GM12878 (cell line): ENCODE data around the gene ARHGAP26.

Source experiments
- CHD1 ChIP-seq: IDR thresholded peaks from 2 replicates; pipeline ENCODE4 v1.6.1; 2012; ENCODE audit warnings: low read depth, low read length, improper control_type of control experiment
- CTCF ChIP-seq, 3 experiments: IDR thresholded peaks in 2 of 3; conservative IDR thresholded peaks in 1 of 3; 2 replicates each; pipeline ENCODE4 v1.5.1; 2011; ENCODE audit warnings: low read depth in 3 of 3, low read length in 3 of 3, mild to moderate bottlenecking in 3 of 3, control low read depth in 2 of 3, moderate library complexity in 2 of 3, inconsistent platforms in 1 of 3, mixed read lengths in 1 of 3; ENCODE audit not compliant: control insufficient read depth in 2 of 3, insufficient read depth in 1 of 3; ENCODE audit errors: extremely low read depth in 1 of 3
- EED ChIP-seq: sonication (generic); IDR thresholded peaks from 2 replicates; pipeline ENCODE4 v1.6.1; 2016; ENCODE audit warnings: antibody characterized with exemption, low read depth
- EZH2 ChIP-seq: IDR thresholded peaks from 2 replicates; pipeline ENCODE4 v1.6.1; 2012; ENCODE audit warnings: low read depth, mild to moderate bottlenecking, control low read depth, inconsistent platforms, low read length, borderline replicate concordance; ENCODE audit not compliant: control insufficient read depth
- POLR2A ChIP-seq: IDR thresholded peaks from 2 replicates; pipeline ENCODE4 v1.6.1; 2011; ENCODE audit warnings: low read depth, mild to moderate bottlenecking, low read length
- RB1 ChIP-seq: fragments of 450-650 bp; formaldehyde crosslinking; IDR thresholded peaks from 2 replicates; pipeline ENCODE4 v1.6.1; 2017; ENCODE audit warnings: mild to moderate bottlenecking, borderline replicate concordance
- REST ChIP-seq: IDR thresholded peaks from 2 replicates; pipeline ENCODE4 v1.6.1; 2012; ENCODE audit warnings: mild to moderate bottlenecking, low read depth, low read length
- USF2 ChIP-seq: IDR thresholded peaks from 2 replicates; pipeline ENCODE4 v1.6.1; 2011; ENCODE audit warnings: low read depth, low read length, improper control_type of control experiment, borderline replicate concordance

DNA sequence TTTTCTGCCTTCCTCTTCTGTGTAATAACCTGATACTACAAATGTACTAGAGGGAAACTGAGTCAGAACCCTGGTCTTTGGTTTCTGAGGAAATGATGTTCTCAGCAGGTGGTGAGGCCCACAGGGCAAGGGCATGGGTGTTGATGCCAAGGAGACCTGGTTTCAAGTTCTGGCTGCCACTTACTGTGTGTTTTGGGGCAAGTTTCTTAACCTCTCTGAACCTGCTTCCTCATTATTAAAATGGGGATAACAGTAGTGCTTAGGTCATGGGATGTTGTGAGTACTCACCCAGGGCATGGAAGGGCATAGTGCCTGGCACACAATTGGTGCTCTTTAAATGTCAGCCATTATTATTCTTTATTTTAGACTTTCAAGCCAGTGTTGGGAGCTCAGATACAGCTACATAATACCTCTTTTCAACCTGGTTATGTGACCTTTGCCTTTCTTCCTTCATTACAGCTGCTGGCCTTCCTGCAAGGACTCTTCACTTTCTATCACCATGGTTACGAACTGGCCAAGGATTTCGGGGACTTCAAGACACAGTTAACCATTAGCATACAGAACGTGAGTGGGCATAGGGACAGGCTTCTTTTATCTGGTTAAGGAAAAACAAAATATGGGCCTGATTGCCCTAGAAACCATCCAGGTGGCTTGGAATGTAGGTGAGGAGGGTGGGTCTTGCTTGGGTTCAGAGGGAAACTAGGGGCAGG is 131.5 kb downstream of the ARHGAP26 start:
- no peak for TF ChIP-seq POLR2A
- no peak for TF ChIP-seq RB1
- TF ChIP-seq USF2 = no peak
- TF ChIP-seq CHD1 = no peak
- no peak for TF ChIP-seq CTCF (IDR thresholded peaks at IDR 0.05 in 2 of 3, conservative IDR thresholded peaks at IDR 0.05 in 1 of 3; ENCODE audit: control insufficient read depth in 2 of 3, extremely low read depth in 1 of 3, insufficient read depth in 1 of 3, low read depth in 3 of 3, low read length in 3 of 3)
- no peak for TF ChIP-seq REST
- no peak for TF ChIP-seq EZH2
- TF ChIP-seq EED = no peak
